Gastroesophageal sphincter (tissue), 4 donors: Measurements from ENCODE around the gene JDP2. TPM values are rescaled to one million over a fixed set of nuclear protein-coding genes. Genes with fewer than 3 reads are reported as not detected.
A peak's percentile ranks its signal among the peaks of the same experiment; 100 is the strongest.

Experiments
- ATAC-seq: fragments of 150-250 bp; one replicate; pipeline ENCODE4 v1.9.1; 2016; ENCODE audit warnings: mild to moderate bottlenecking, moderate library complexity
- H3K27ac ChIP-seq, 4 donors: fragments of 200-600 bp; sonication (generic) in 3 of 4; 1 replicate in 3 of 4; 2 replicates in 1 of 4; pipeline ENCODE4 v1.5.1; 2016 to 2019
- H3K27me3 ChIP-seq: fragments of 200-600 bp; sonication (generic); one replicate; pipeline ENCODE4 v1.5.1; 2019
- H3K36me3 ChIP-seq, 2 donors: fragments of 200-600 bp; sonication (generic); one replicate each; pipeline ENCODE4 v1.5.1; 2019; ENCODE audit warnings: control low read depth in 1 of 2
- H3K4me1 ChIP-seq, 3 donors: fragments of 200-600 bp; sonication (generic); 1 replicate in 2 of 3; 2 replicates in 1 of 3; pipeline ENCODE4 v1.5.1; 2016 to 2019; ENCODE audit warnings: control low read depth in 2 of 3
- H3K4me3 ChIP-seq, 2 donors: fragments of 200-600 bp; sonication (generic); one replicate each; pipeline ENCODE4 v1.5.1; 2019; ENCODE audit warnings: mild to moderate bottlenecking in 1 of 2, moderate library complexity in 1 of 2
- H3K9me3 ChIP-seq, 3 donors: fragments of 200-600 bp; sonication (generic); one replicate each; pipeline ENCODE4 v1.5.1; 2017 to 2019; ENCODE audit warnings: control low read depth in 2 of 3
- CTCF ChIP-seq, 4 experiments: fragments of 200-600 bp in 2 of 4; fragments of 450-650 bp in 2 of 4; sonication (generic) in 1 of 4; IDR thresholded peaks; one replicate each; pipeline ENCODE4 v1.5.1; 2017 to 2019; ENCODE audit warnings: antibody characterized with exemption in 4 of 4, mild to moderate bottlenecking in 2 of 4, moderate library complexity in 2 of 4
- EP300 ChIP-seq: sonication (generic); formaldehyde crosslinking; IDR thresholded peaks from one replicate; pipeline ENCODE4 v1.6.1; 2017; ENCODE audit warnings: antibody characterized with exemption, mild to moderate bottlenecking
- POLR2A ChIP-seq, 2 donors: fragments of 450-650 bp; IDR thresholded peaks; one replicate each; pipeline ENCODE4 v1.6.1; 2017; ENCODE audit warnings: antibody characterized with exemption in 2 of 2, mild to moderate bottlenecking in 2 of 2, moderate library complexity in 1 of 2
- POLR2AphosphoS5 ChIP-seq: sonication (generic); formaldehyde crosslinking; IDR thresholded peaks from one replicate; pipeline ENCODE4 v1.6.1; 2017; ENCODE audit warnings: antibody characterized with exemption
- WGBS, 2 donors: methylation state at CpG; one replicate each; pipeline ENCODE4 v1.1.5; 2018; ENCODE audit warnings: low coverage in 1 of 2; 5-methylcytosine and 5-hydroxymethylcytosine counted together
- total RNA-seq, 4 donors: library from RNA; depleted of rRNA; stranded (reverse); fragments of >200 nt; gene quantifications; one replicate each; pipeline ENCODE4 v1.1.0, GENCODE V29; 2016

Gene JDP2
- total RNA-seq, 4 donors from 2014 or later: 55.6 to 90.0 (median 70.8) TPM

GRCh38 chr14:75442166-75442565 lies 14.3 kb downstream of the JDP2 start:
- Histone ChIP-seq H3K9me3 (no peaks in the 10 kb centered on the region), H3K4me3 (no peak overlapping the region), H3K4me1 (peaks cover 12 to 91% (median 36%) of the 10 kb centered on the region in 3 donors), H3K27ac (peak overlapping the region; percentile 78 to 84 (median 82)), H3K36me3 (peaks cover 0 to 58% of the 10 kb centered on the region in 2 donors), H3K27me3 (no peaks in the 10 kb centered on the region)
- ATAC-seq: no peak
- TF ChIP-seq CTCF (IDR thresholded peaks at IDR 0.05) (no peak), POLR2AphosphoS5 (no peak), EP300 (no peak), POLR2A (IDR thresholded peaks at IDR 0.05) (no peak)
- 79 to 94% methylated on average over 3 to 4 of the region's 4 CpGs for WGBS, 2 donors

GRCh38 chr14:75442642-75443041 lies 14.8 kb downstream of the JDP2 start:
- peak overlapping the region; percentile 78 to 84 (median 82) for H3K27ac ChIP-seq
- H3K4me3 ChIP-seq: no peak overlapping the region
- no peaks in the 10 kb centered on the region for H3K27me3 ChIP-seq
- TF ChIP-seq CTCF (IDR thresholded peaks at IDR 0.05) (no peak), POLR2AphosphoS5 (no peak)
- no peak for ATAC-seq
- WGBS, 2 donors: 66 to 70% methylated on average over 5 to 6 of the region's 8 CpGs
- H3K9me3 ChIP-seq: no peaks in the 10 kb centered on the region
- H3K36me3 ChIP-seq: peaks cover 0 to 54% of the 10 kb centered on the region in 2 donors
- peaks cover 12 to 90% (median 31%) of the 10 kb centered on the region in 3 donors for H3K4me1 ChIP-seq

GRCh38 chr14:75443203-75443969 lies 15.6 kb downstream of the JDP2 start:
- Histone ChIP-seq H3K4me1 (peaks cover 12 to 90% (median 33%) of the 10 kb centered on the region in 3 donors), H3K4me3 (no peak overlapping the region), H3K27ac (peak overlapping the region; percentile 78 to 84 (median 82)), H3K27me3 (no peaks in the 10 kb centered on the region), H3K9me3 (no peaks in the 10 kb centered on the region), H3K36me3 (peaks cover 0 to 47% of the 10 kb centered on the region in 2 donors)
- WGBS, 2 donors: 26 to 27% methylated on average over 6 to 7 of the region's 7 CpGs
- no peak for TF ChIP-seq POLR2A (IDR thresholded peaks at IDR 0.05)
- peak; percentile 40 for TF ChIP-seq POLR2AphosphoS5
- ATAC-seq: peak; percentile 37

GRCh38 chr14:75445236-75445635 lies 17.4 kb downstream of the JDP2 start:
- Histone ChIP-seq H3K9me3 (no peaks in the 10 kb centered on the region), H3K4me3 (no peak overlapping the region), H3K27me3 (no peaks in the 10 kb centered on the region), H3K4me1 (peaks cover 24 to 90% (median 39%) of the 10 kb centered on the region in 3 donors), H3K36me3 (peaks cover 0 to 29% of the 10 kb centered on the region in 2 donors), H3K27ac (no peak overlapping the region)
- TF ChIP-seq POLR2AphosphoS5: no peak
- TF ChIP-seq POLR2A (IDR thresholded peaks at IDR 0.05): no peak
- TF ChIP-seq EP300: no peak
- TF ChIP-seq CTCF (IDR thresholded peaks at IDR 0.05): no peak
- 87 to 93% methylated on average over 3 to 4 of the region's 6 CpGs for WGBS, 2 donors
- ATAC-seq: no peak

GRCh38 chr14:75445963-75446362 lies 18.1 kb downstream of the JDP2 start:
- Histone ChIP-seq H3K4me1 (peaks cover 26 to 90% (median 40%) of the 10 kb centered on the region in 3 donors), H3K27ac (peak overlapping the region in 1 of 4 donors; percentile 32), H3K4me3 (no peak overlapping the region), H3K27me3 (no peaks in the 10 kb centered on the region), H3K9me3 (no peaks in the 10 kb centered on the region), H3K36me3 (peaks cover 0 to 25% of the 10 kb centered on the region in 2 donors)
- 73 to 86% methylated on average over 3 of the region's 3 CpGs for WGBS, 2 donors
- no peak for ATAC-seq
- TF ChIP-seq EP300: no peak
- TF ChIP-seq POLR2AphosphoS5: no peak
- no peak for TF ChIP-seq CTCF (IDR thresholded peaks at IDR 0.05)
- TF ChIP-seq POLR2A (IDR thresholded peaks at IDR 0.05): no peak
